SK-N-MC (cell line): ENCODE results near the gene ZMIZ1.

Experiments
- EZH2 ChIP-seq: fragments of 200-600 bp; sonication (generic); IDR thresholded peaks from one replicate; pipeline ENCODE4 v1.6.1; 2017; ENCODE audit warnings: antibody characterized with exemption
- FOXP2 ChIP-seq: optimal IDR thresholded peaks from 2 replicates; pipeline ENCODE3; 2011; ENCODE audit warnings: mild to moderate bottlenecking, moderate library complexity; ENCODE audit not compliant: insufficient read depth; ENCODE audit errors: extremely low read length, control extremely low read depth
- POLR2AphosphoS5 ChIP-seq: IDR thresholded peaks from 2 replicates; pipeline ENCODE4 v1.6.1; 2012; ENCODE audit warnings: mild to moderate bottlenecking, low read depth, low read length, borderline replicate concordance

GRCh38 chr10:79344502-79345195 lies 275.9 kb downstream of the ZMIZ1 start:
- TF ChIP-seq EZH2 (no peak), POLR2AphosphoS5 (no peak), FOXP2 (no peak)
